GM12878 (cell line): Measurements from ENCODE around the gene RFX1. TPM values are rescaled to one million over a fixed set of nuclear protein-coding genes. Genes with fewer than 3 reads are reported as not detected.

ENCODE experiments used
- ATAC-seq: fragments of 200-7000 bp; cut with Tn5 transposase; 3 replicates; pipeline ENCODE4 v1.9.1; 2020; ENCODE audit warnings: mild to moderate bottlenecking, moderate library complexity
- BruUV-seq: library from RNA; stranded (reverse); fragments of 400-500 nt; replicated peaks from 2 replicates; lab custom pipeline; 2021; lab: Mats Ljungman, UMichigan
- CTCF ChIA-PET: fragments of 300-600 bp; sonication (Branson Sonifier 250); formaldehyde crosslinking; extraction: SDS; loops from one replicate; lab custom pipeline; 2021; ENCODE audit warnings: inconsistent platforms; lab: Yijun Ruan, JAX
- POLR2A ChIA-PET: fragments of 350-600 bp; formaldehyde crosslinking; extraction: SDS; loops from one replicate; lab custom pipeline; 2021; ENCODE audit warnings: inconsistent platforms; lab: Charles Lee
- RAD21 ChIA-PET: fragments of 300-600 bp; sonication (Branson Sonifier 250); formaldehyde crosslinking; loops from one replicate; lab custom pipeline; 2023; ENCODE audit warnings: antibody characterized with exemption; ENCODE audit not compliant: unreplicated experiment; lab: Charles Lee
- SMC1A ChIA-PET: fragments of 300-600 bp; sonication (Branson Sonifier 250); formaldehyde crosslinking; loops from one replicate; lab custom pipeline; 2023; ENCODE audit not compliant: unreplicated experiment, uncharacterized antibody; lab: Charles Lee
- DNase-seq: peaks from one replicate; pipeline ENCODE4 v3.0.0-alpha.2; 2011; ENCODE audit warnings: low read depth, low spot score
- FAIRE-seq: peaks from 3 replicates; lab custom pipeline; 2011; peaks lifted over from hg19 to GRCh38; lab: Jason Lieb, UNC
- H2AFZ ChIP-seq: 2 replicates; pipeline ENCODE4 v1.6.0; 2011; ENCODE audit warnings: low read depth, low read length, control low read depth; ENCODE audit not compliant: control insufficient read depth
- H3K27ac ChIP-seq: 2 replicates; pipeline ENCODE4 v1.5.1; 2011; ENCODE audit warnings: control low read depth; ENCODE audit not compliant: control insufficient read depth, insufficient read depth
- H3K27me3 ChIP-seq, 2 experiments: replicated peaks in 1 of 2; 2 replicates each; pipeline versions ENCODE4 v1.6.0 to v1.6.1; 2011; ENCODE audit warnings: low read length in 1 of 2; ENCODE audit not compliant: control insufficient read depth in 2 of 2, insufficient read depth in 2 of 2
- H3K36me3 ChIP-seq, 2 experiments: 2 replicates each; pipeline ENCODE4 v1.5.1; 2011; ENCODE audit warnings: low read length in 1 of 2; ENCODE audit not compliant: control insufficient read depth in 2 of 2, insufficient read depth in 2 of 2
- H3K4me1 ChIP-seq: 2 replicates; pipeline ENCODE4 v1.6.1; 2011; ENCODE audit warnings: mild to moderate bottlenecking, low read length, moderate library complexity, mixed read lengths; ENCODE audit not compliant: control insufficient read depth, insufficient read depth
- H3K4me2 ChIP-seq: 2 replicates; pipeline ENCODE4 v1.6.0; 2011; ENCODE audit warnings: control low read depth; ENCODE audit not compliant: control insufficient read depth, insufficient read depth
- H3K4me3 ChIP-seq: fragments of 200-600 bp; sonication (generic); 2 replicates; pipeline ENCODE4 v1.5.1; 2016
- H3K79me2 ChIP-seq: 2 replicates; pipeline ENCODE4 v1.6.0; 2011; ENCODE audit warnings: low read length; ENCODE audit not compliant: control insufficient read depth, insufficient read depth
- H3K9ac ChIP-seq: 2 replicates; pipeline ENCODE4 v1.8.0; 2011; ENCODE audit warnings: low read length, control low read depth, mixed read lengths; ENCODE audit not compliant: control insufficient read depth, insufficient read depth
- H3K9me3 ChIP-seq: replicated peaks from 3 replicates; pipeline ENCODE4 v1.5.1; 2011; ENCODE audit warnings: mild to moderate bottlenecking, low read length; ENCODE audit not compliant: control insufficient read depth, insufficient read depth
- H4K20me1 ChIP-seq: 2 replicates; pipeline ENCODE4 v1.6.0; 2011; ENCODE audit not compliant: control insufficient read depth, insufficient read depth
- BCL11A ChIP-seq: IDR thresholded peaks from 2 replicates; pipeline ENCODE4 v1.6.1; 2011; ENCODE audit warnings: low read depth, low read length
- BHLHE40 ChIP-seq, 2 experiments: fragments of 450-650 bp in 1 of 2; IDR thresholded peaks; 2 replicates each; pipeline ENCODE4 v1.6.1; 2011 to 2017; ENCODE audit warnings: low read depth in 2 of 2, borderline replicate concordance in 1 of 2, improper control_type of control experiment in 1 of 2, low read length in 1 of 2, mild to moderate bottlenecking in 1 of 2
- FOXK2 ChIP-seq: fragments of 450-650 bp; IDR thresholded peaks from 2 replicates; pipeline ENCODE4 v1.6.1; 2017; ENCODE audit warnings: mild to moderate bottlenecking, moderate library complexity
- IRF3 ChIP-seq: fragments of 450-650 bp; IDR thresholded peaks from 2 replicates; pipeline ENCODE4 v1.6.1; 2014; ENCODE audit warnings: mild to moderate bottlenecking
- JUND ChIP-seq: IDR thresholded peaks from 2 replicates; pipeline ENCODE4 v1.6.1; 2012; ENCODE audit warnings: low read depth, mild to moderate bottlenecking, low read length, improper control_type of control experiment, moderate library complexity
- NFYB ChIP-seq: IDR thresholded peaks from 2 replicates; pipeline ENCODE4 v1.6.1; 2011; ENCODE audit warnings: low read depth, mild to moderate bottlenecking, low read length, improper control_type of control experiment, moderate library complexity; ENCODE audit not compliant: insufficient read depth
- POLR2AphosphoS5 ChIP-seq: IDR thresholded peaks from 2 replicates; pipeline ENCODE4 v1.6.1; 2011; ENCODE audit warnings: mild to moderate bottlenecking, low read length, inconsistent platforms
- RBBP5 ChIP-seq: fragments of 200-600 bp; sonication (generic); conservative IDR thresholded peaks from 2 replicates; pipeline ENCODE4 v1.6.1; 2016
- TCF3 ChIP-seq: IDR thresholded peaks from 2 replicates; pipeline ENCODE4 v1.6.1; 2012; ENCODE audit warnings: low read depth, mild to moderate bottlenecking, low read length, borderline replicate concordance; ENCODE audit not compliant: insufficient read depth
- WGBS: methylation state at CpG from one replicate; pipeline ENCODE4 v1.1.6; 2016; ENCODE audit warnings: low lambda C conversion rate; ENCODE audit not compliant: insufficient replicate concordance, insufficient coverage; ENCODE audit errors: missing lambda C conversion rate; 5-methylcytosine and 5-hydroxymethylcytosine counted together
- in situ Hi-C: fragments of 300-500 bp; cut with MboI; formaldehyde crosslinking; loops from 9 replicates; pipeline ENCODE4 v1.14.3; 2018; ENCODE audit warnings: mixed read lengths
- intact Hi-C: fragments of 100-400 bp; cut with micrococcal nuclease; formaldehyde crosslinking; loops from one replicate; pipeline ENCODE4 v1.14.2; 2022; ENCODE audit not compliant: unreplicated experiment
- polyA plus RNA-seq, 11 experiments: library from polyadenylated mRNA; depleted of rRNA in 4 of 11; unstranded in 6 of 11; stranded (reverse) in 5 of 11; fragments of >200 nt; fragmentation: Nextera tagmentation in 4 of 11; fragmentation: Illumina TruSeq in 1 of 11; extraction: Ambion mirVana in 4 of 11; extraction: Trizol in 1 of 11; gene quantifications; 1 replicate in 1 of 11; 2 replicates in 10 of 11; pipeline versions ENCODE4 v1.2.1 to v1.2.3, GENCODE V29; 2011 to 2016; ENCODE audit warnings: inconsistent platforms in 2 of 11, missing spikeins in 2 of 11, low read depth in 1 of 11
- total RNA-seq, 4 experiments: library from RNA; depleted of rRNA in 3 of 4; stranded (reverse); fragments of >200 nt in 3 of 4; fragmentation: Illumina TruSeq in 1 of 4; extraction: Trizol in 1 of 4; gene quantifications; 2 replicates each; pipeline versions ENCODE4 v1.2.1 to v1.2.3, GENCODE V29; 2013 to 2021
- TF ChIP-seq, protein P1 (sequence below): fragments of 150-350 bp; IDR thresholded peaks from 2 replicates; pipeline ENCODE4 v1.6.1; 2016; ENCODE audit warnings: low read depth, low read length
- TF ChIP-seq, protein P2 (sequence below): IDR thresholded peaks from 2 replicates; pipeline ENCODE4 v1.6.1; 2012; ENCODE audit warnings: mild to moderate bottlenecking, low read depth, low read length
- TF ChIP-seq, protein P3 (sequence below): IDR thresholded peaks from 2 replicates; pipeline ENCODE4 v1.6.1; 2012; ENCODE audit warnings: low read depth, low read length, improper control_type of control experiment

The RFX1 gene
- total and polyA plus RNA-seq, 10 of the 15 experiments (the other 5 are each of a cell fraction or from before 2014, with no cell fraction given) = 0.05 to 11.0 (median 1.5) TPM

DNA sequence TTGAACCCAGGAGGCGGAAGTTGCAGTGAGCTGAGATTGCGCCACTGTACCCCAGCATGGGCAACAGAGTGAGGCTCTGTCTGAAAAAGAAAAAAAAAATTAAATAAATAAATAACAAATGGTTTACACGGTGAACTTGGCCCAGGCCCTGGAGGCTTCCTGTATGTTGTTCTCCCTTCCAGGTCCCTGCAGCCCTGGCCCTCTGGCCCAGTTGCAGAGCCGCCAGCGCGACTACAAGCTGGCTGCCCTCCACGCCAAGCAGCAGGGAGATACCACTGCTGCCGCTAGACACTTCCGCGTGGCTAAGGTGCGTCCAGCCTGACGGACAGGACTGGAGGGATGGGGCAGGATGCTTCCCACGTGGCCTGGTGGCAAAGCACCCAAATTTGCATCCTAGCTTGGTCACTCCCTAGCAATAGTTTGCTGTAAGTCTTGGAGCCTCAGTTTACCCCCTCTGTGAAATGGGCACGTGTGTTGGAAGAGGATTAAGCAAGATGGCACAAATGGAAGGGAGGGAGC lies 88.2 kb downstream of the RFX1 start (continued):
- TF ChIP-seq, protein P1, sequence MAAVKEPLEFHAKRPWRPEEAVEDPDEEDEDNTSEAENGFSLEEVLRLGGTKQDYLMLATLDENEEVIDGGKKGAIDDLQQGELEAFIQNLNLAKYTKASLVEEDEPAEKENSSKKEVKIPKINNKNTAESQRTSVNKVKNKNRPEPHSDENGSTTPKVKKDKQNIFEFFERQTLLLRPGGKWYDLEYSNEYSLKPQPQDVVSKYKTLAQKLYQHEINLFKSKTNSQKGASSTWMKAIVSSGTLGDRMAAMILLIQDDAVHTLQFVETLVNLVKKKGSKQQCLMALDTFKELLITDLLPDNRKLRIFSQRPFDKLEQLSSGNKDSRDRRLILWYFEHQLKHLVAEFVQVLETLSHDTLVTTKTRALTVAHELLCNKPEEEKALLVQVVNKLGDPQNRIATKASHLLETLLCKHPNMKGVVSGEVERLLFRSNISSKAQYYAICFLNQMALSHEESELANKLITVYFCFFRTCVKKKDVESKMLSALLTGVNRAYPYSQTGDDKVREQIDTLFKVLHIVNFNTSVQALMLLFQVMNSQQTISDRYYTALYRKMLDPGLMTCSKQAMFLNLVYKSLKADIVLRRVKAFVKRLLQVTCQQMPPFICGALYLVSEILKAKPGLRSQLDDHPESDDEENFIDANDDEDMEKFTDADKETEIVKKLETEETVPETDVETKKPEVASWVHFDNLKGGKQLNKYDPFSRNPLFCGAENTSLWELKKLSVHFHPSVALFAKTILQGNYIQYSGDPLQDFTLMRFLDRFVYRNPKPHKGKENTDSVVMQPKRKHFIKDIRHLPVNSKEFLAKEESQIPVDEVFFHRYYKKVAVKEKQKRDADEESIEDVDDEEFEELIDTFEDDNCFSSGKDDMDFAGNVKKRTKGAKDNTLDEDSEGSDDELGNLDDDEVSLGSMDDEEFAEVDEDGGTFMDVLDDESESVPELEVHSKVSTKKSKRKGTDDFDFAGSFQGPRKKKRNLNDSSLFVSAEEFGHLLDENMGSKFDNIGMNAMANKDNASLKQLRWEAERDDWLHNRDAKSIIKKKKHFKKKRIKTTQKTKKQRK = no peak

- Histone ChIP-seq H3K27me3 (no peaks in the 10 kb centered on the region), H3K36me3 (peaks cover 0 to 5% of the 10 kb centered on the region in 2 experiments; a peak in 3 of 4 replicates), H2AFZ (no peak overlapping the region), H3K4me1 (no peaks in the 10 kb centered on the region), H3K9me3 (no peaks in the 10 kb centered on the region), H3K79me2 (no peaks in the 10 kb centered on the region), H3K27ac (no peak overlapping the region), H3K9ac (no peak overlapping the region), H3K4me2 (no peak overlapping the region), H3K4me3 (no peak overlapping the region), H4K20me1 (no peaks in the 10 kb centered on the region)
- POLR2A ChIA-PET = no interaction called here
- no TSS peak for BruUV-seq
- SMC1A ChIA-PET = interaction anchor here (1.1 kb wide), 1 partner anchor 11 kb away, joined by 3 read pairs; no protein-coding TSS in a partner anchor
- DNase-seq (no peak), ATAC-seq (no peak), FAIRE-seq (no peak)
- in situ Hi-C loops = no loop called here
- WGBS = 81% methylated on average over 3 of the region's 3 CpGs
- RAD21 ChIA-PET = no interaction called here
- intact Hi-C loops = no loop called here
- CTCF ChIA-PET = no interaction called here
- TF ChIP-seq POLR2AphosphoS5 = no peak
- TF ChIP-seq FOXK2 = no peak
- TF ChIP-seq, protein P2, sequence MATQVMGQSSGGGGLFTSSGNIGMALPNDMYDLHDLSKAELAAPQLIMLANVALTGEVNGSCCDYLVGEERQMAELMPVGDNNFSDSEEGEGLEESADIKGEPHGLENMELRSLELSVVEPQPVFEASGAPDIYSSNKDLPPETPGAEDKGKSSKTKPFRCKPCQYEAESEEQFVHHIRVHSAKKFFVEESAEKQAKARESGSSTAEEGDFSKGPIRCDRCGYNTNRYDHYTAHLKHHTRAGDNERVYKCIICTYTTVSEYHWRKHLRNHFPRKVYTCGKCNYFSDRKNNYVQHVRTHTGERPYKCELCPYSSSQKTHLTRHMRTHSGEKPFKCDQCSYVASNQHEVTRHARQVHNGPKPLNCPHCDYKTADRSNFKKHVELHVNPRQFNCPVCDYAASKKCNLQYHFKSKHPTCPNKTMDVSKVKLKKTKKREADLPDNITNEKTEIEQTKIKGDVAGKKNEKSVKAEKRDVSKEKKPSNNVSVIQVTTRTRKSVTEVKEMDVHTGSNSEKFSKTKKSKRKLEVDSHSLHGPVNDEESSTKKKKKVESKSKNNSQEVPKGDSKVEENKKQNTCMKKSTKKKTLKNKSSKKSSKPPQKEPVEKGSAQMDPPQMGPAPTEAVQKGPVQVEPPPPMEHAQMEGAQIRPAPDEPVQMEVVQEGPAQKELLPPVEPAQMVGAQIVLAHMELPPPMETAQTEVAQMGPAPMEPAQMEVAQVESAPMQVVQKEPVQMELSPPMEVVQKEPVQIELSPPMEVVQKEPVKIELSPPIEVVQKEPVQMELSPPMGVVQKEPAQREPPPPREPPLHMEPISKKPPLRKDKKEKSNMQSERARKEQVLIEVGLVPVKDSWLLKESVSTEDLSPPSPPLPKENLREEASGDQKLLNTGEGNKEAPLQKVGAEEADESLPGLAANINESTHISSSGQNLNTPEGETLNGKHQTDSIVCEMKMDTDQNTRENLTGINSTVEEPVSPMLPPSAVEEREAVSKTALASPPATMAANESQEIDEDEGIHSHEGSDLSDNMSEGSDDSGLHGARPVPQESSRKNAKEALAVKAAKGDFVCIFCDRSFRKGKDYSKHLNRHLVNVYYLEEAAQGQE = no peak
- no peak for TF ChIP-seq NFYB
- TF ChIP-seq, protein P3, sequence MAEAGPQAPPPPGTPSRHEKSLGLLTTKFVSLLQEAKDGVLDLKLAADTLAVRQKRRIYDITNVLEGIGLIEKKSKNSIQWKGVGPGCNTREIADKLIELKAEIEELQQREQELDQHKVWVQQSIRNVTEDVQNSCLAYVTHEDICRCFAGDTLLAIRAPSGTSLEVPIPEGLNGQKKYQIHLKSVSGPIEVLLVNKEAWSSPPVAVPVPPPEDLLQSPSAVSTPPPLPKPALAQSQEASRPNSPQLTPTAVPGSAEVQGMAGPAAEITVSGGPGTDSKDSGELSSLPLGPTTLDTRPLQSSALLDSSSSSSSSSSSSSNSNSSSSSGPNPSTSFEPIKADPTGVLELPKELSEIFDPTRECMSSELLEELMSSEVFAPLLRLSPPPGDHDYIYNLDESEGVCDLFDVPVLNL = no peak
- TF ChIP-seq RBBP5 = no peak
- no peak for TF ChIP-seq IRF3
- TF ChIP-seq JUND = no peak
- TF ChIP-seq BHLHE40 (IDR thresholded peaks at IDR 0.05; ENCODE audit: borderline replicate concordance in 1 of 2, low read depth in 2 of 2, low read length in 1 of 2) = no peak
- no peak for TF ChIP-seq TCF3
- TF ChIP-seq BCL11A = no peak
Observed at GRCh38 chr19:13914777-13915176, 91.3 kb downstream of the RFX1 start.
